GM10248 (cell line): ENCODE results near the gene DCTN1.

Experiments
- CTCF ChIA-PET: fragments of 300-600 bp; sonication (Branson Sonifier 250); formaldehyde crosslinking; extraction: SDS; loops from one replicate; lab custom pipeline; 2021; ENCODE audit warnings: antibody characterized with exemption; lab: Yijun Ruan, JAX
- POLR2A ChIA-PET: fragments of 350-650 bp; sonication (Branson Sonifier 250); formaldehyde crosslinking; extraction: SDS; loops from one replicate; lab custom pipeline; 2020; ENCODE audit warnings: antibody characterized with exemption; lab: Yijun Ruan, JAX
- DNase-seq: peaks from one replicate; pipeline ENCODE4 v3.0.0; 2012; ENCODE audit errors: extremely low spot score
- CTCF ChIP-seq: IDR thresholded peaks from 2 replicates; pipeline ENCODE4 v1.5.1; 2012; ENCODE audit warnings: mild to moderate bottlenecking, low read depth; ENCODE audit errors: extremely low read depth, missing control alignments, control extremely low read depth

Gene DCTN1

GRCh38 chr2:74314107-74314506 lies 66.0 kb downstream of the DCTN1 start:
- no peak for DNase-seq
- ChIA-PET POLR2A (no interaction called here), CTCF (interaction anchor here (3.3 kb wide), 1 partner anchor 20 kb away, joined by 27 read pairs; no protein-coding TSS in a partner anchor)
- TF ChIP-seq CTCF = no peak

GRCh38 chr2:74313497-74313896 lies 66.6 kb downstream of the DCTN1 start:
- POLR2A ChIA-PET = no interaction called here
- no peak for DNase-seq
- CTCF ChIA-PET = interaction anchor here (3.3 kb wide), 1 partner anchor 21 kb away, joined by 27 read pairs; no protein-coding TSS in a partner anchor
- no peak for TF ChIP-seq CTCF

GRCh38 chr2:74312913-74313312 lies 67.2 kb downstream of the DCTN1 start:
- DNase-seq = no peak
- TF ChIP-seq CTCF = no peak
- ChIA-PET CTCF (no interaction called here), POLR2A (no interaction called here)
